ENCODE results near the gene PACRGL.

GRCh38 chr4:20658456-20658855, 41.8 kb upstream of the PACRGL start:
- TF ChIP-seq CTCF (IDR thresholded peaks at IDR 0.05): no peak
- TF ChIP-seq POLR2A (IDR thresholded peaks at IDR 0.05): no peak

All from body of pancreas (tissue), 4 donors.